ENCODE measurements around the gene CYB5A. TPM values are rescaled to one million over a fixed set of nuclear protein-coding genes. Genes with fewer than 3 reads are reported as not detected.
A peak's percentile ranks its signal among the peaks of the same experiment; 100 is the strongest.

CYB5A gene
- total RNA-seq, 1 donor from 2014 or later, result 38.1 TPM

- H3K27me3 Mint-ChIP-seq (ENCODE audit: low read depth), result peaks cover 9% of the 10 kb centered on the region
- no peak for TF ChIP-seq CTCF (conservative IDR thresholded peaks at IDR 0.05)
- H3K36me3 Mint-ChIP-seq (ENCODE audit: low read depth), result peaks cover 2% of the 10 kb centered on the region
- no peak for DNase-seq (ENCODE audit: low read depth, low spot score)
- H3K4me1 Mint-ChIP-seq, result peaks cover 11% of the 10 kb centered on the region
- H3K9me3 Mint-ChIP-seq, result peaks cover 2% of the 10 kb centered on the region
- H3K27ac Mint-ChIP-seq (ENCODE audit: unreplicated experiment), result no peak overlapping the region
- no peak overlapping the region for H3K4me3 Mint-ChIP-seq
Observed at GRCh38 chr18:74292541-74292858, 737 bp upstream of the CYB5A start.

GRCh38 chr18:74291472-74291770 is 342 bp downstream of the CYB5A start:
- DNase-seq (ENCODE audit: low read depth, low spot score), result no peak
- Mint-ChIP-seq H3K36me3 (ENCODE audit: low read depth) (peaks cover 2% of the 10 kb centered on the region), H3K9me3 (peaks cover 2% of the 10 kb centered on the region), H3K27me3 (ENCODE audit: low read depth) (peaks cover 9% of the 10 kb centered on the region), H3K4me1 (peaks cover 11% of the 10 kb centered on the region), H3K27ac (ENCODE audit: unreplicated experiment) (no peak overlapping the region), H3K4me3 (no peak overlapping the region)
- no peak for TF ChIP-seq CTCF (conservative IDR thresholded peaks at IDR 0.05)

- H3K27ac Mint-ChIP-seq (ENCODE audit: unreplicated experiment), result no peak overlapping the region
- peaks cover 9% of the 10 kb centered on the region for H3K27me3 Mint-ChIP-seq (ENCODE audit: low read depth)
- H3K9me3 Mint-ChIP-seq, result peaks cover 2% of the 10 kb centered on the region
- peak overlapping the region; percentile 82 for H3K4me3 Mint-ChIP-seq
- DNase-seq (ENCODE audit: low read depth, low spot score), result no peak
- peak; percentile 44 for TF ChIP-seq CTCF (conservative IDR thresholded peaks at IDR 0.05)
- peaks cover 2% of the 10 kb centered on the region for H3K36me3 Mint-ChIP-seq (ENCODE audit: low read depth)
- H3K4me1 Mint-ChIP-seq, result peaks cover 11% of the 10 kb centered on the region
Observed at GRCh38 chr18:74290794-74291471, 830 bp downstream of the CYB5A start.

GRCh38 chr18:74290021-74290420 is 1.7 kb downstream of the CYB5A start:
- Mint-ChIP-seq H3K27me3 (ENCODE audit: low read depth) (peaks cover 9% of the 10 kb centered on the region), H3K4me3 (peak overlapping the region; percentile 82), H3K4me1 (peaks cover 15% of the 10 kb centered on the region), H3K9me3 (peaks cover 2% of the 10 kb centered on the region), H3K27ac (ENCODE audit: unreplicated experiment) (no peak overlapping the region), H3K36me3 (ENCODE audit: low read depth) (peaks cover 2% of the 10 kb centered on the region)
- DNase-seq (ENCODE audit: low read depth, low spot score), result no peak
- no peak for TF ChIP-seq CTCF (conservative IDR thresholded peaks at IDR 0.05)

- H3K4me3 Mint-ChIP-seq, result peak overlapping the region; percentile 45
- peaks cover 2% of the 10 kb centered on the region for H3K9me3 Mint-ChIP-seq
- H3K36me3 Mint-ChIP-seq (ENCODE audit: low read depth), result peaks cover 2% of the 10 kb centered on the region
- peaks cover 9% of the 10 kb centered on the region for H3K27me3 Mint-ChIP-seq (ENCODE audit: low read depth)
- no peak for DNase-seq (ENCODE audit: low read depth, low spot score)
- no peak for TF ChIP-seq CTCF (conservative IDR thresholded peaks at IDR 0.05)
- H3K27ac Mint-ChIP-seq (ENCODE audit: unreplicated experiment), result no peak overlapping the region
- peaks cover 24% of the 10 kb centered on the region for H3K4me1 Mint-ChIP-seq
Observed at GRCh38 chr18:74289137-74289536, 2.6 kb downstream of the CYB5A start.
